GM12875 (cell line): ENCODE data around the gene BTBD19.

Experiments
- H3K4me3 ChIP-seq: one replicate; pipeline ENCODE4 v1.5.1; 2011; ENCODE audit warnings: low read depth, low read length, control low read depth
- CTCF ChIP-seq: IDR thresholded peaks from 2 replicates; pipeline ENCODE4 v1.5.1; 2011; ENCODE audit warnings: low read depth, mild to moderate bottlenecking, control low read depth, inconsistent platforms, low read length, moderate library complexity, borderline replicate concordance; ENCODE audit not compliant: insufficient read depth

The BTBD19 gene

GRCh38 chr1:44785029-44785380 is 23.3 kb upstream of the BTBD19 start:
- no peak overlapping the region for H3K4me3 ChIP-seq
- TF ChIP-seq CTCF: no peak

GRCh38 chr1:44785501-44786137 is 22.7 kb upstream of the BTBD19 start:
- TF ChIP-seq CTCF: no peak
- peak overlapping the region; percentile 57 for H3K4me3 ChIP-seq

- TF ChIP-seq CTCF: peak; percentile 100
- H3K4me3 ChIP-seq: peak overlapping the region; percentile 57
These were observed 22.0 kb upstream of the BTBD19 start for GRCh38 chr1:44786138-44786840.

- no peak for TF ChIP-seq CTCF
- peak overlapping the region; percentile 57 for H3K4me3 ChIP-seq
These were observed 21.4 kb upstream of the BTBD19 start for GRCh38 chr1:44786841-44787426.

GRCh38 chr1:44787506-44787905 is 20.8 kb upstream of the BTBD19 start:
- TF ChIP-seq CTCF: no peak

GRCh38 chr1:44788120-44788860 is 20.0 kb upstream of the BTBD19 start, which contains the start of gene BEST4:
Gene BEST4, minus strand, starts transcription at chr1:44788170. Its CDS starts 465 bp downstream, at chr1:44787705.
- TF ChIP-seq CTCF: no peak

More at GRCh38 chr1:44787506-44787905, 20.8 kb upstream of the BTBD19 start:
- no peak overlapping the region for H3K4me3 ChIP-seq

More at GRCh38 chr1:44788120-44788860, 20.0 kb upstream of the BTBD19 start, which contains the start of gene BEST4:
- no peak within 1 kb of the TSS for H3K4me3 ChIP-seq
